HUES6 (cell line): ENCODE measurements around the gene ZBTB8OS.
"Not testable (repeated sequence)": the region's sequence is repeated elsewhere in the genome, so short reads cannot be mapped to it uniquely, and the experiment has no call there.

Experiments
- H3K27ac ChIP-seq: 2 replicates; pipeline ENCODE4 v1.7.0; 2013; ENCODE audit warnings: low read depth, mild to moderate bottlenecking, low read length, inconsistent platforms
- H3K27me3 ChIP-seq: 2 replicates; pipeline ENCODE4 v1.6.1; 2013; ENCODE audit warnings: low read length; ENCODE audit not compliant: control insufficient read depth, insufficient read depth
- H3K36me3 ChIP-seq: 2 replicates; pipeline ENCODE4 v1.6.1; 2013; ENCODE audit warnings: low read length; ENCODE audit not compliant: control insufficient read depth, insufficient read depth
- H3K4me1 ChIP-seq: 2 replicates; pipeline ENCODE4 v1.6.1; 2013; ENCODE audit warnings: low read length; ENCODE audit not compliant: control insufficient read depth, insufficient read depth
- H3K4me3 ChIP-seq: 2 replicates; pipeline ENCODE4 v1.5.1; 2013; ENCODE audit warnings: low read depth, low read length
- H3K9ac ChIP-seq: one replicate; pipeline ENCODE4 v1.6.1; 2013; ENCODE audit warnings: mild to moderate bottlenecking, low read length
- H3K9me3 ChIP-seq: 2 replicates; pipeline ENCODE4 v1.6.1; 2013; ENCODE audit warnings: low read depth, low read length; ENCODE audit not compliant: control insufficient read depth, insufficient read depth

The ZBTB8OS gene

GRCh38 chr1:32647308-32648134, 2.8 kb downstream of the ZBTB8OS start:
- Histone ChIP-seq H3K36me3 (peaks cover 17% of the 10 kb centered on the region), H3K9ac (no peak overlapping the region), H3K9me3 (peaks cover 4% of the 10 kb centered on the region; the same call in 1 of the 2 replicates), H3K4me3 (no peak overlapping the region), H3K27me3 (no peaks in the 10 kb centered on the region), H3K27ac (no peak overlapping the region), H3K4me1 (peaks cover 17% of the 10 kb centered on the region)

- H3K36me3 ChIP-seq = peaks cover 11% of the 10 kb centered on the region; the same call in 1 of the 2 replicates
- H3K4me3 ChIP-seq = no peak overlapping the region
- H3K27me3 ChIP-seq = no peaks in the 10 kb centered on the region
- no peak overlapping the region; the same call in 1 of the 2 replicates for H3K27ac ChIP-seq
- H3K9me3 ChIP-seq = peaks cover 4% of the 10 kb centered on the region; the same call in 1 of the 2 replicates
- no peak overlapping the region for H3K9ac ChIP-seq
- H3K4me1 ChIP-seq = peaks cover 14% of the 10 kb centered on the region
These were observed 5.9 kb downstream of the ZBTB8OS start for GRCh38 chr1:32644426-32644825.

- Histone ChIP-seq H3K9ac (peak overlapping the region; percentile 77), H3K4me1 (peaks cover 20% of the 10 kb centered on the region), H3K27ac (peak overlapping the region; percentile 95; the same call in 1 of the 2 replicates)
- not testable (repeated sequence) for H3K36me3 ChIP-seq, H3K27me3 ChIP-seq, H3K4me3 ChIP-seq, H3K9me3 ChIP-seq
These were observed 8.0 kb downstream of the ZBTB8OS start for GRCh38 chr1:32642292-32642827.

GRCh38 chr1:32639489-32640075, 10.8 kb downstream of the ZBTB8OS start:
- Histone ChIP-seq H3K4me1 (peaks cover 34% of the 10 kb centered on the region), H3K27ac (no peak overlapping the region), H3K4me3 (no peak overlapping the region), H3K36me3 (peaks cover 7% of the 10 kb centered on the region; the same call in 1 of the 2 replicates), H3K9me3 (no peaks in the 10 kb centered on the region), H3K9ac (no peak overlapping the region), H3K27me3 (no peaks in the 10 kb centered on the region)

GRCh38 chr1:32636914-32637645, 13.3 kb downstream of the ZBTB8OS start:
- H3K27me3 ChIP-seq = no peaks in the 10 kb centered on the region
- H3K9ac ChIP-seq = peak overlapping the region; percentile 21
- H3K4me1 ChIP-seq = peaks cover 50% of the 10 kb centered on the region
- no peak overlapping the region for H3K4me3 ChIP-seq
- peaks cover 24% of the 10 kb centered on the region; the same call in 1 of the 2 replicates for H3K36me3 ChIP-seq
- no peaks in the 10 kb centered on the region for H3K9me3 ChIP-seq
- H3K27ac ChIP-seq = peak overlapping the region; percentile 62; the same call in 1 of the 2 replicates

GRCh38 chr1:32635508-32636277, 14.7 kb downstream of the ZBTB8OS start:
- H3K4me3 ChIP-seq = no peak overlapping the region
- H3K27me3 ChIP-seq = no peaks in the 10 kb centered on the region

GRCh38 chr1:32632829-32633228, 17.5 kb downstream of the ZBTB8OS start:
- peak overlapping the region; percentile 77; the same call in 1 of the 2 replicates for H3K27ac ChIP-seq
- H3K4me3 ChIP-seq = peak overlapping the region; percentile 34
- H3K9ac ChIP-seq = peak overlapping the region; percentile 17
- no peaks in the 10 kb centered on the region for H3K27me3 ChIP-seq
- H3K9me3 ChIP-seq = no peaks in the 10 kb centered on the region
- H3K36me3 ChIP-seq = peaks cover 48% of the 10 kb centered on the region
- peaks cover 46% of the 10 kb centered on the region for H3K4me1 ChIP-seq

More at GRCh38 chr1:32635508-32636277, 14.7 kb downstream of the ZBTB8OS start:
- H3K27ac ChIP-seq = no peak overlapping the region
- H3K9me3 ChIP-seq = no peaks in the 10 kb centered on the region
- peaks cover 47% of the 10 kb centered on the region for H3K4me1 ChIP-seq
- H3K9ac ChIP-seq = no peak overlapping the region
- peaks cover 33% of the 10 kb centered on the region for H3K36me3 ChIP-seq

GRCh38 chr1:32630173-32630572, 20.2 kb downstream of the ZBTB8OS start:
- H3K4me3 ChIP-seq, H3K27me3 ChIP-seq, H3K9me3 ChIP-seq, H3K9ac ChIP-seq, H3K27ac ChIP-seq: not testable (repeated sequence)
- peaks cover 23% of the 10 kb centered on the region for H3K4me1 ChIP-seq
- H3K36me3 ChIP-seq = peaks cover 68% of the 10 kb centered on the region

GRCh38 chr1:32627596-32628162, 22.7 kb downstream of the ZBTB8OS start:
- H3K4me1 ChIP-seq = peaks cover 6% of the 10 kb centered on the region

GRCh38 chr1:32626176-32626575, 24.2 kb downstream of the ZBTB8OS start:
- no peak overlapping the region for H3K9ac ChIP-seq
- no peaks in the 10 kb centered on the region for H3K9me3 ChIP-seq
- H3K36me3 ChIP-seq = peaks cover 55% of the 10 kb centered on the region
- no peak overlapping the region for H3K27ac ChIP-seq
- H3K4me3 ChIP-seq = no peak overlapping the region
- no peaks in the 10 kb centered on the region for H3K4me1 ChIP-seq
- H3K27me3 ChIP-seq = no peaks in the 10 kb centered on the region

More at GRCh38 chr1:32627596-32628162, 22.7 kb downstream of the ZBTB8OS start:
- Histone ChIP-seq H3K9ac (no peak overlapping the region), H3K9me3 (no peaks in the 10 kb centered on the region), H3K27me3 (no peaks in the 10 kb centered on the region), H3K27ac (no peak overlapping the region), H3K4me3 (no peak overlapping the region), H3K36me3 (peaks cover 57% of the 10 kb centered on the region)
